Transverse colon (tissue), 4 donors: ENCODE measurements around the gene PAK2. TPM values are rescaled to one million over a fixed set of nuclear protein-coding genes. Genes with fewer than 3 reads are reported as not detected.

Experiments
- DNase-seq: peaks from one replicate; pipeline ENCODE4 v3.0.0-alpha.2; 2019
- H3K27ac ChIP-seq, 4 donors: fragments of 200-600 bp; sonication (generic); 2 replicates each; pipeline ENCODE4 v1.5.1; 2016 to 2018; ENCODE audit warnings: inconsistent platforms in 4 of 4
- H3K27me3 ChIP-seq: fragments of 200-600 bp; sonication (generic); 2 replicates; pipeline ENCODE4 v1.5.1; 2017; ENCODE audit warnings: inconsistent platforms
- H3K36me3 ChIP-seq, 4 donors: fragments of 200-600 bp; sonication (generic); 2 replicates each; pipeline ENCODE4 v1.5.1; 2017 to 2019; ENCODE audit warnings: inconsistent platforms in 4 of 4
- H3K4me1 ChIP-seq, 4 donors: fragments of 200-600 bp; sonication (generic); 2 replicates each; pipeline ENCODE4 v1.5.1; 2017 to 2020; ENCODE audit warnings: inconsistent platforms in 4 of 4
- H3K4me3 ChIP-seq, 4 donors: fragments of 200-600 bp; sonication (generic); 1 replicate in 1 of 4; 2 replicates in 3 of 4; pipeline versions ENCODE4 v1.5.1 to v1.6.1; 2017 to 2019; ENCODE audit warnings: inconsistent platforms in 4 of 4
- H3K9me3 ChIP-seq, 2 donors: fragments of 200-600 bp; sonication (generic); 2 replicates each; pipeline ENCODE4 v1.5.1; 2017 to 2019; ENCODE audit warnings: inconsistent platforms in 2 of 2
- EP300 ChIP-seq: sonication (generic); formaldehyde crosslinking; IDR thresholded peaks from one replicate; pipeline ENCODE4 v1.6.1; 2017; ENCODE audit warnings: antibody characterized with exemption, low read depth
- POLR2A ChIP-seq: fragments of 450-650 bp; IDR thresholded peaks from one replicate; pipeline ENCODE4 v1.6.1; 2016; ENCODE audit warnings: antibody characterized with exemption, mild to moderate bottlenecking, moderate library complexity
- POLR2AphosphoS5 ChIP-seq, 3 donors: sonication (generic); formaldehyde crosslinking; IDR thresholded peaks; one replicate each; pipeline ENCODE4 v1.6.1; 2016; ENCODE audit warnings: antibody characterized with exemption in 3 of 3
- WGBS, 2 donors: methylation state at CpG; one replicate each; pipeline ENCODE4 v1.1.5; 2018; ENCODE audit warnings: low coverage in 1 of 2; 5-methylcytosine and 5-hydroxymethylcytosine counted together
- in situ Hi-C, 4 donors: fragments of 200-750 bp; cut with MboI; loops; one replicate each; pipeline versions ENCODE4 v1.15.0 to v1.15.1; 2017; ENCODE audit warnings: low sequenced_read_pairs in 3 of 4, low pct_ligation_motif_present in 1 of 4, low pct_unique_long_range_greater_than_20kb in 1 of 4
- intact Hi-C: fragments of 100-400 bp; cut with DNase I; formaldehyde crosslinking; loops from one replicate; pipeline ENCODE4 v1.15.1; 2023; ENCODE audit warnings: low total_unique reads
- total RNA-seq, 4 donors: library from RNA; depleted of rRNA; stranded (reverse); fragments of >200 nt; gene quantifications; one replicate each; pipeline ENCODE4 v1.1.0, GENCODE V29; 2016
- TF ChIP-seq, protein P1 (sequence below), 5 experiments: fragments of 200-600 bp in 3 of 5; fragments of 450-650 bp in 2 of 5; sonication (generic) in 3 of 5; IDR thresholded peaks; 1 replicate in 2 of 5; 2 replicates in 3 of 5; pipeline ENCODE4 v1.5.1; 2016 to 2017; ENCODE audit warnings: antibody characterized with exemption in 5 of 5, inconsistent platforms in 3 of 5, mild to moderate bottlenecking in 2 of 5, moderate library complexity in 1 of 5

PAK2 gene
- total RNA-seq, 4 donors from 2014 or later = 16.3 to 54.5 (median 36.7) TPM

DNA sequence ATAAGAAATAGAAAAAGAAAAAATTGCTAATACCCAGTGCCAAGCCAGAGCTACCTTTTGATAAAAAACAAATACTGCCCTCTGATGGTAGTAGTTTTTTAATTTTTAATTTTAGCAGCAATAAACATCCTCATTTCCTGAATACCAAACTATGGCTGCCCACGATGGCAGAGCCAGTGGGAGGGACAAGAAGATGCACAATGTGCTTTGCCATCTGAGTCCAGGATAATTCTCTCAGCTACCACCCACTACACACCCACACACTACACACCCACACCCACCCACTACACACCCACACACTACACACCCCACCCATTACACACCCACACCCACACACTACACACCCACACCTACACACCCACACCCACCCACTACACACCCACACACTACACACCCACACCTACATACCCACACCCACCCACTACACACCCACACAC, 45.4 kb upstream of the PAK2 start:
- H3K9me3 ChIP-seq = no peaks in the 10 kb centered on the region
- DNase-seq = no peak
- H3K4me3 ChIP-seq = no peak overlapping the region
- TF ChIP-seq EP300 = no peak
- 0 to 3% methylated on average over 1 of the region's 1 CpG for WGBS, 2 donors
- intact Hi-C loops (no loop called here), in situ Hi-C loops (no loop called here)
- no peaks in the 10 kb centered on the region for H3K27me3 ChIP-seq
- no peaks in the 10 kb centered on the region for H3K4me1 ChIP-seq
- H3K27ac ChIP-seq = no peak overlapping the region
- no peaks in the 10 kb centered on the region for H3K36me3 ChIP-seq

GRCh38 chr3:196694941-196695848, 44.5 kb upstream of the PAK2 start:
- no peaks in the 10 kb centered on the region for H3K36me3 ChIP-seq
- in situ Hi-C loops (no loop called here), intact Hi-C loops (no loop called here)
- DNase-seq = no peak
- H3K4me1 ChIP-seq = no peaks in the 10 kb centered on the region
- TF ChIP-seq POLR2AphosphoS5 (IDR thresholded peaks at IDR 0.05) (no peak), EP300 (no peak), POLR2A (no peak)
- TF ChIP-seq, protein P1, sequence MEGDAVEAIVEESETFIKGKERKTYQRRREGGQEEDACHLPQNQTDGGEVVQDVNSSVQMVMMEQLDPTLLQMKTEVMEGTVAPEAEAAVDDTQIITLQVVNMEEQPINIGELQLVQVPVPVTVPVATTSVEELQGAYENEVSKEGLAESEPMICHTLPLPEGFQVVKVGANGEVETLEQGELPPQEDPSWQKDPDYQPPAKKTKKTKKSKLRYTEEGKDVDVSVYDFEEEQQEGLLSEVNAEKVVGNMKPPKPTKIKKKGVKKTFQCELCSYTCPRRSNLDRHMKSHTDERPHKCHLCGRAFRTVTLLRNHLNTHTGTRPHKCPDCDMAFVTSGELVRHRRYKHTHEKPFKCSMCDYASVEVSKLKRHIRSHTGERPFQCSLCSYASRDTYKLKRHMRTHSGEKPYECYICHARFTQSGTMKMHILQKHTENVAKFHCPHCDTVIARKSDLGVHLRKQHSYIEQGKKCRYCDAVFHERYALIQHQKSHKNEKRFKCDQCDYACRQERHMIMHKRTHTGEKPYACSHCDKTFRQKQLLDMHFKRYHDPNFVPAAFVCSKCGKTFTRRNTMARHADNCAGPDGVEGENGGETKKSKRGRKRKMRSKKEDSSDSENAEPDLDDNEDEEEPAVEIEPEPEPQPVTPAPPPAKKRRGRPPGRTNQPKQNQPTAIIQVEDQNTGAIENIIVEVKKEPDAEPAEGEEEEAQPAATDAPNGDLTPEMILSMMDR (IDR thresholded peaks at IDR 0.05) = no peak
- H3K27me3 ChIP-seq = no peaks in the 10 kb centered on the region
- WGBS, 2 donors = 76 to 87% methylated on average over 9 to 17 of the region's 17 CpGs
- H3K27ac ChIP-seq = no peak overlapping the region
- no peak overlapping the region for H3K4me3 ChIP-seq
- no peaks in the 10 kb centered on the region for H3K9me3 ChIP-seq

GRCh38 chr3:196695849-196696226, 43.8 kb upstream of the PAK2 start:
- H3K9me3 ChIP-seq = no peaks in the 10 kb centered on the region
- 88% methylated on average over 5 of the region's 5 CpGs; no CpG with 5 or more reads in 1 of the 2 donors for WGBS, 2 donors
- in situ Hi-C loops = no loop called here
- TF ChIP-seq POLR2AphosphoS5 (IDR thresholded peaks at IDR 0.05) (no peak), POLR2A (no peak), EP300 (no peak)
- TF ChIP-seq, protein P1 (IDR thresholded peaks at IDR 0.05) = no peak
- H3K27me3 ChIP-seq = no peaks in the 10 kb centered on the region
- H3K36me3 ChIP-seq = no peaks in the 10 kb centered on the region
- intact Hi-C loops = no loop called here
- no peak overlapping the region for H3K27ac ChIP-seq
- no peak overlapping the region for H3K4me3 ChIP-seq
- DNase-seq = no peak
- no peaks in the 10 kb centered on the region for H3K4me1 ChIP-seq

GRCh38 chr3:196697270-196697669, 42.4 kb upstream of the PAK2 start:
- 73 to 81% methylated on average over 5 of the region's 5 CpGs for WGBS, 2 donors
- Histone ChIP-seq H3K36me3 (no peaks in the 10 kb centered on the region), H3K4me3 (no peak overlapping the region), H3K9me3 (no peaks in the 10 kb centered on the region), H3K27ac (no peak overlapping the region), H3K27me3 (no peaks in the 10 kb centered on the region), H3K4me1 (no peaks in the 10 kb centered on the region)
- no peak for DNase-seq
- TF ChIP-seq EP300 (no peak), POLR2A (no peak), POLR2AphosphoS5 (IDR thresholded peaks at IDR 0.05) (no peak)
- TF ChIP-seq, protein P1 (IDR thresholded peaks at IDR 0.05) = no peak
- intact Hi-C loops = no loop called here
- in situ Hi-C loops = no loop called here
